OCI-LY3 (cell line): Measurements from ENCODE around the gene NEU4.

ENCODE experiments used
- CTCF ChIP-seq: fragments of 200-600, 300-600 bp; sonication (generic); IDR thresholded peaks from 2 replicates; pipeline ENCODE4 v1.5.1; 2014; ENCODE audit warnings: antibody characterized with exemption, low read length, low read depth
- EZH2phosphoT487 ChIP-seq: fragments of 200-600 bp; shearing (Covaris generic); IDR thresholded peaks from 2 replicates; pipeline ENCODE4 v1.6.1; 2018; ENCODE audit warnings: antibody characterized with exemption, mixed run types, low read depth

GRCh38 chr2:241862775-241863535 lies 54.0 kb downstream of the NEU4 start:
- no peak for TF ChIP-seq EZH2phosphoT487
- TF ChIP-seq CTCF = no peak
